DOHH2 (cell line): ENCODE results near the gene SCGB1A1.

ENCODE experiments used
- EZH2phosphoT487 ChIP-seq: fragments of 200-600 bp; sonication (generic); IDR thresholded peaks from 2 replicates; pipeline ENCODE4 v1.6.1; 2017; ENCODE audit warnings: borderline replicate concordance, mild to moderate bottlenecking, antibody characterized with exemption, low read length, moderate library complexity, mixed read lengths
- TF ChIP-seq, protein P1 (sequence below): fragments of 200-600 bp; sonication (generic); IDR thresholded peaks from one replicate; pipeline ENCODE4 v1.5.1; 2014; ENCODE audit warnings: antibody characterized with exemption, mild to moderate bottlenecking, low read depth, low read length; ENCODE audit not compliant: poor library complexity, severe bottlenecking

- TF ChIP-seq, protein P1, sequence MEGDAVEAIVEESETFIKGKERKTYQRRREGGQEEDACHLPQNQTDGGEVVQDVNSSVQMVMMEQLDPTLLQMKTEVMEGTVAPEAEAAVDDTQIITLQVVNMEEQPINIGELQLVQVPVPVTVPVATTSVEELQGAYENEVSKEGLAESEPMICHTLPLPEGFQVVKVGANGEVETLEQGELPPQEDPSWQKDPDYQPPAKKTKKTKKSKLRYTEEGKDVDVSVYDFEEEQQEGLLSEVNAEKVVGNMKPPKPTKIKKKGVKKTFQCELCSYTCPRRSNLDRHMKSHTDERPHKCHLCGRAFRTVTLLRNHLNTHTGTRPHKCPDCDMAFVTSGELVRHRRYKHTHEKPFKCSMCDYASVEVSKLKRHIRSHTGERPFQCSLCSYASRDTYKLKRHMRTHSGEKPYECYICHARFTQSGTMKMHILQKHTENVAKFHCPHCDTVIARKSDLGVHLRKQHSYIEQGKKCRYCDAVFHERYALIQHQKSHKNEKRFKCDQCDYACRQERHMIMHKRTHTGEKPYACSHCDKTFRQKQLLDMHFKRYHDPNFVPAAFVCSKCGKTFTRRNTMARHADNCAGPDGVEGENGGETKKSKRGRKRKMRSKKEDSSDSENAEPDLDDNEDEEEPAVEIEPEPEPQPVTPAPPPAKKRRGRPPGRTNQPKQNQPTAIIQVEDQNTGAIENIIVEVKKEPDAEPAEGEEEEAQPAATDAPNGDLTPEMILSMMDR: no peak
- no peak for TF ChIP-seq EZH2phosphoT487
Observed at GRCh38 chr11:62433904-62434276, 15.1 kb downstream of the SCGB1A1 start.
